NCI-H2227 treated with DMSO at 0.1 percent for 48 hours (cell line): ENCODE results near the gene ABCB6.
A peak's percentile ranks its signal among the peaks of the same experiment; 100 is the strongest.
"Not testable (repeated sequence)": the region's sequence is repeated elsewhere in the genome, so short reads cannot be mapped to it uniquely, and the experiment has no call there.

Experiments
- DNase-seq: peaks from one replicate; lab custom pipeline; 2025; lab: John Stamatoyannopoulos, UW

Gene ABCB6

DNA sequence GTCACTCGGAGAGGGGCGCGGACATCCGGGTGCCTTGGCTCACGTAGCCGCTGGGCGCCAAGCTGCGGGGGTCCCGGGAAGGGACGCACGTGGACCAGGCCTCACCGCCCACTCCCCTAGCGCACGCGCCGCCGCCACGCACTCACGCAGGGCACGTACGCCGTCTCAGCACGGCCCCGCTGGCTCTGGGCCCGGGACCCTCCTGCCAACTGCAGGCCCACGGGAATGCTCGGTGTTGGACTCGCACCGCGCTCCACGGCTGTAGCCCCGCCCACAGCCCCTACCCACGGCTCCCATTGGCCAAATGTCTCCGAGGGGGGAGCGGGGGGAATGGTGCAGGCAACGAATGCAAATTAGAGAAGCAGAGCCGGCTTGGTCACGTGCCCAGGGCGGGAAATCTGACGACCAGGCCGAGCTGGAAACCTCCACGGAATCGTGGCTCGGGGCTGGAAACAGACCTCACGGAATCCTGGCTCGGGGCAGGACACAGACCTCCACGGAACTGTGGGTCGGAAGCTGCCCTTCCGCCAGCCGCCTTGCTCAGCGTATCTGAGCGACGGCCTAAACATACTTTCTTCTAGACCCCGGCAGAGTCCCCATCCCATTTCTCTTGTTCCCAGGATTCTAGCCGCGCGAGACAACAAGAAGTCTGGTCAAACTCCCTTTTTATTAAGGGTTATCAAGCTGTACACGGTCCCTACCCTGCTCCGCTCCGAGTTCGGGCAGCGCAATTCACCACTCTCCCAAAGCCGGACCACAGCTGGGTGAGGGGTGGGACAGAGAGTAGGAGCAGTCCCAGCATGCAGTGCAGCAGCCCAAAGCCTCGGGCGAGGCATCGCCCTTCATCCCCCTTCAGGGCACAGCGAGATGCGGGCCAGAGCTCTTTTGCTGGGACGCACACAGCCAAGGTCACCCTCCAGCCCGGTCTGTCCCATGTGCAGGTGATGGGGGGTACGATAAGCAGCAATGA lies at the start of gene ABCB6:
Gene ABCB6, minus strand, starts transcription at position 227 of the 970 bp plus-strand sequence. CDS start 285 bp downstream, outside the sequence.
- peak; percentile 96 for DNase-seq

DNA sequence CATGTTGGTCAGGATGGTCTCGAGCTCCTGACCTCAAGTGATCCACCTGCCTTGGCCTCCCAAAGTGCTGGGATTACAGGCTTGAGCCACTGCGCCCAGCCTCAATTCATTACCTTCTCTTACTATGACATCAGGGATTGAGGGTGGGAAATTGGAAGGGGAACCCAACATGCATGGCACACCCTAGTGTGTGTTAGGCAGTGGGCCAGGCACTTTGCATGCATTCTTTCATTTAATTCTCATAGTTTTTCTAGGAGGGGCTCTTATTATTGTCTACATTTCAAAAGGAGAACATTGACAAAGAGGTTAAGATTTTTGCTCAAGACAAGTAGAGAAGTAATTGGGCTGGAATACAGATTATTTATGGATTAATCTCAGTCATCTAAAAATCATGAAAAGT lies 49.5 kb upstream of the ABCB6 start:
- no peak for DNase-seq

DNA sequence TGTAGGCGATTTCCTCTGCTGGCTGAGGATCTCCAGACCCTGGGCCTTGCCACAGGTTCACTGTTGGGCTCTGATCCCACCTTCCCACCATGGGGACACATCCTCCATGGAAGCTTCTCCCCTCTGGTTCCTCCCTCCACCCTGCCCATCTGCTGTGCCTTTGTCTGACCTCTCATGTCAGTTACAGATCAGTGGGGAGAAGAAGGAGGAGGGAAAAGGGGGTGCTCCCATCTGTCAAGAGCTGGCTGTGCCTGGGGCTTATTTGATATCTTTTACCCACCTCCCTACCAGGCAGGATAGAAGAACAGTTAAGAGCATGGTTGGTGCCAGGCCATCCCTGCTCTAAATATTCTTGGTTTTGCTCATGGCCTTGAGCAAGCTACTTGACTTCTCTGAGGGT lies 48.1 kb upstream of the ABCB6 start:
- no peak for DNase-seq

DNA sequence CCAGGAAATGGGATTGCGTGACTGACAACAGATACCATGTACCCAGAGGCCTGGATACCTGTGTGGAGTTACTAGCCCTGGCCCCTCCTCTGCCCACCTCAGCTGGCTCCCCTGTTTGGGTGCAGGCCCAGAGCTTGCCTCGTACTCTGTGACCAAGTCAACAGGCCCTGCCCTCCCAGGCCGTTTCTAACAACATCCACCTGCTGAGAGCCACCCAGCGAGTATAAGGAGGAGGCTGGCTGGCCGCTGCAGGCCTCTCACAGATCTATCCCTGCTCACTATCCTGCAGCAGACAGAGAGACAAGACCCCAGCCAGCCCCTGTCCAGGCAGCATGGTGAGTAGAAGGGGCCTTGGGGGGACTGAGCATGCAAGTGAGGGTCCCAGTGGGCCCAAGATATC lies 47.5 kb upstream of the ABCB6 start:
- no peak for DNase-seq

DNA sequence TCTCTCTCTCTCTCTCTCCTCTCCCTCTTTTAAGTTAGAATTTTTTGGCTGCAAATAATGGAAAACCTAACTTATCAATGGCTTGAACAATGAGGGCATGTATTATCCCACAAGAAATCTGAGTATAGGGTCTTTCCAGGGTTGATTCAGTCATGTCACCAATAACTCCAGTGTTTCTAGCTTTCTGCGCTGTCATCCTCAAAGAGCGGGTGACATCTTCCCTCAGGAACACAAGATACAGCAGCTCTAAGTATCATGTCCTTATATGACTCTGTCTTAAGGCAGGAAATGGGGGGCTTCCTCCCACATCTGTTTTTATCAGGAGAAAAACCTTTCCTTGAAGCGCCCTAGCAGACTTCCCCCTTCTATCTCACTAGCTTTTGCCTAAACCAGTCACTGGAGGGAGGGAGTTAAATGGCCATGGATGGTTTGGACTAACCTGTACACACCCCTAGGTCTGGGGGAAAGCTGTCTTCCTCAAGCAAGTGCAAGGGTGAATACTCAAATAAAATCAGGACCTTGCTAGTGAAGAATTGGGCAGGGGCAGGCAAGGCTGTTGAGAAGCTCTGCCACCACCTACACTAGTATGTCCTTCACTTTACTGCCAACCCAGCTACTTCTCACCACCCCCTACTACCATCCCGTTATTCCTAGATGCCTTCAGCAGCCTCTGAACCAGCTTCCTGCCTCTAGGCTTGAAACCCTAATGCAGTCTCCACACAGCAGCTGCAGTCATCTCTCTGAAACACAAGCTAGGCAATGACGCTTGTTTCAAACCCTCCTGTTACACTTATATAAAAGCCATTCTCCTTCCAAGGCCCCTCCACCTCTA lies 42.5 kb upstream of the ABCB6 start:
- no peak for DNase-seq

DNA sequence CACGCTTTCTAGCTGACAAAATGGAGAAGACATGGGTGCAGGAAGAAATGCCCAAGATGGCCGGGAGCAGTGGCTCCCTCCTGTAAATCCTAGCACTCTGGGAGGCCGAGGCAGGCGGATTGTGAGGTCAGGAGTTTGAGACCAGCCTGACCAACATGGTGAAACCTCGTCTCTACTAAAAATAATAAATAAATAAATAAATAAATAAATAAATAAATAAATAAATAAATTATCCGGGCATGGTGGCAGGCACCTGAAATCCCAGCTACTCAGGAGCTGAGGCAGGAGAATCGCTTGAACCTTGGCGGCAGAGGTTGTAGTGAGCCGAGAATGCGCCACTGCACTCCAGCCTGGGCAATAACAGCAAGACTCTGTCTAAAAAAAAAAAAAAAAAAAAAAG lies 40.2 kb upstream of the ABCB6 start:
- DNase-seq: not testable (repeated sequence)

DNA sequence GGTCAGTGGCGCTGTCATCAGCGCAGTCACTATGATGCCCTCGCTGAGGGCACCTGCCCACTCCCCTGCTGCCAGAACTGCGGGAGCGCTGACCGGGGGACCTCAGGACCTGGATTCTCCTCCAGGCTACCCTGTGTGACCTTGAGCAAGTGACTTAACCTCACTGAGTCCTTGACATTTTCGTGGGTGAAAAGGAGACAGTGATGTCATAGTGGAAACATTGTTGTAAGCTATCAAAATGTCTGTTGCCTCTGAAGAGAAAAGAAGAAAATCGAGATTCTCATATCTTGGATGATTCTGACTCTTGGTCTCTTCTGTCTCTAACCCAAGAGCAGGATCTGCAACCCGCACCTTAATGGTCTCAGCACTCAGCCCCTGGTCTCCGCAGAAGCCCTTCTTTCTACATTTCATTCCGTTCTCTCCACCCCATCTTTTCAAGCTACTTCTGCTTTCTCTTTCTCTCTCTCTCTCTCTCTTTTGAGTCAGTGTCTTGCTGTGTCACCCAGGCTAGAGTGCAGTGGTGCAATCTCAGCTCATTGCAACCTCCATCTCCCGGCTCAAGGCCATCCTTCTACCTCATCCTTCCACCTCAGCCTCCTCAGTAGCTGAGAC lies 35.9 kb upstream of the ABCB6 start:
- DNase-seq: no peak

DNA sequence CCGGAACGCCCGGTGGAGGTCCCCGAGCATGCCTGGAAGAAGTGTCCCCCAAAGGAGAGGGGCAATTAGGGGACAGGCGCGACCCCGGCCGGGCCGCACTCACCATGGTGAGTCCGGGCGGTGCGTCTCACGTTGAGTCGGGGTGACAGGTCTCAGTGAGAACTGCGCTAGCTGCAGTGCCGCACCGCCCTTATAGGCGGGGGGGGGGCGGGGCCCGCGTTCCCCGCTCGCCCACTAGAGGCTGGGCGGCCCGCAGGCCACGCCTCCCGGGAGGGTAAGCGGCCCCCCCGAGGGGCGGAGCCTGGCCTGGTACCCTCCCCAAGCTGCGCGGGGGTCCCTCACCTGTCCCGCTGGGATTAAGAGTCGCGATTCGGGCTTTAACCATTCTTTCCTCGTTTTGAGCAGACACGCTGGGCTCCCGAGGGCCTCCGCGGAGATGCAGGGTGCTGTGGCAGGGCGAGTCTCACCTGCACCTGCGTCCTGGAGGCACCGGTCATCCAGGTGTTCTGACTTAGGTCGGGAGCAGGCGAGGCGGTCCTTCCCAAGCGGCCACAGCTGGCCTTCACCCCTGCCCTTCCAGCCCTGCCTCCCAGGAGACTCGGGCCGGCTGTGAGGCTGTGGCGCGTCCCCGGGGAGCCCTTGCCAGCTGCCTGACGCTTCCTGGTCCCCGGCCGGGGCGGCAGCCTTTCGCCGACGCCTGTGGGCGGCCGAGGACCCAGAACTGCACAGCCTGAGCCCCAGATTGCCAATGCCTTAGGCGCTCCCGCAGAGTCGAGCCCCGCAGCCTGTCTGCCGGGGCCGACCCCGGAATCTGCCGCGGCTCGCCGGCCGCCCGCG lies 35.2 kb upstream of the ABCB6 start, which contains the start of gene TUBA4A:
Gene TUBA4A, minus strand, starts transcription at position 166 of the 837 bp plus-strand sequence. Its CDS starts 60 bp downstream, at position 106.
- peak; percentile 52 for DNase-seq

DNA sequence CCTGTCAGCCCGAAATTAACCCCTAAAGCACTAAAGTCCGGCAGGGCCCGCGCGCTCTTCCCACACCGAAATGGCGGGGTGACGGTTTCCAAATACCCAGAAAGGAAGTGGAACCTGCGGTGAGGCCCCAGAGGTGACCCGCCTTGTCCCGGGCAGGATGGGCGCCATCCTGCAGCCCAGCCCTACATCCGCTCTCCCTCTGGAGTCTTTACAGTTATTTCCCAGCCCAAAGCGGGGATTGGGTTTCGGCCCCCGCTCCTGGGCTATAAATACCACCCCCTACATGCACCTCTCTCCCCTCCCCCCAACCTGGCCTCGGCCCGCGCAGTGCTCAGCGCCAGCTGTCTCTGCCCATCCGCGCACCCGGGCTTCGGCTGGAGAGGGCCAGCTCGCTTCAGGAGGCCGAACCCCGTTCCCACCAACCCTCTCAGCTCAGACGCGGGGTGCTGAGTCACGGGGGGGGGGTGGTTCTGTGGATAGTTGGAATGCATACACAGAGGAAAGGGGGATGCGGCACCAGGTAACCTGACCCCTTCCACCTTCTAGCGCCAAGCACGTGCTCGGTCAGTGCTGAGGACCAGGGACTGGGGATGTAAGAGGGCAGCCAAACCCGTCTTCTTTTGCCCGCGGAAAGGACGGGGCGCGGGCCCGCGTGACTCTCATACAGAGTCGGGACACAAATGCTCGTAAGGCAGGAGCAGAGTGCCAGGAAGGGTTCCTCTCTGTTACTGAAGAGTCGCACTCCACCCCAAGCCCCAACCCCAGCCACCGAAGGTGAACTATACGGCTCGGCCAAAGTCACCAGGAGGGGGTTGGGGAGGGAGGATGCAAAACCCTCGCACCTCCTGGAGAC lies 34.4 kb upstream of the ABCB6 start, which contains the start of gene TUBA4B:
Gene TUBA4B, plus strand, starts transcription at position 344 of the 853 bp plus-strand sequence. Its CDS starts 165 bp downstream, at position 509.
- no peak for DNase-seq

DNA sequence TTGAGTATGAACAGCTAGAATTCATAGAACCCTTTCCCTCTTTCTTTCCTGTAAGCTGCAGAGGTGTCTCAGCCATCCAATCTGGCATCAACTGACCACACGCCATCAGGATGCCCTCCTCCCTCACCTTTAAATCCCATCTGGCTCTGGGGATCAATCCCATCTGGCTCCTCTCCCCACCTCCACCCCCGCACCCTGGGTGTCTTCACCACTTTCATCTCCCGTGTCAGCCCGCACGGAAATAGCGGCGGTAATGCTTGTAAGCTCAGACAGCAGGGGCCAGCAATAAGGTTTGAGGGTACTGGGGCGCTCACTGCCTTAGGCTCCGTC lies 33.8 kb upstream of the ABCB6 start:
- no peak for DNase-seq

DNA sequence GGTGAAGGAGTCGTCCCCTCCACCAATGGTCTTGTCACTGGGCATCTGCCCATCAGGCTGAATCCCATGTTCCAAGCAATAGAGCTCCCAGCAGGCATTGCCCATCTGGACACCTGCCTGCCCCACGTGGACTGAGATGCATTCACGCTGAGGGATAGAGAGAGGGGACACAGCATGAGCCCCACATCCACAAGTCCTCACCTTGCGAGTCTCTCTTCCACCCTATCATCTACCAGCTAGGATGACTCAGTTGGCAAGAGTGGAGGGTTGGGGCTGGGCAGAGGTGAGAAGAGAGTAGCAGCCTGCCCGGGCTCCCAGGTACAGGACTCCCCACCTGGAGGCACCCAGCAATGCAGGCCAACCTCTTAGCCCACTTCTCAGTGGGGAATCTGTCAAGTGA lies 33.3 kb upstream of the ABCB6 start:
- DNase-seq: no peak

DNA sequence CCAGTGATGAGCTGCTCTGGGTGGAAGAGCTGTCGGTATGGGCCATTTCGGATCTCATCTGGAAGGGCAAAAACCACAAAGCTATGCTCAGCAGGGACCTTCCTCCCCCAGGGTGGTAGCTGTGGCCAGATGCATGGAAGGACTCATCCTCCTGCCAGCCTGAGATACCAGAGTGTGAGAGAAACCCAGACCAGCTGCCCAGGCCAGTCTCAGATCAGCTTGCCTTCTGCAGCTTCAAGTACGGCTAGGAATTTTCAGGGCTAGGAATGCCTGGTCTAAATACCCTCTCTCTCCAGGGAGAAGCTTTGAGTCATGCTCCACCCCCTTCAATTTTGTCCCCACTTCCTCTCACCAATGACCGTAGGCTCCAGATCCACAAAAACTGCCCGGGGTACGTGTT lies 32.9 kb upstream of the ABCB6 start:
- no peak for DNase-seq

DNA sequence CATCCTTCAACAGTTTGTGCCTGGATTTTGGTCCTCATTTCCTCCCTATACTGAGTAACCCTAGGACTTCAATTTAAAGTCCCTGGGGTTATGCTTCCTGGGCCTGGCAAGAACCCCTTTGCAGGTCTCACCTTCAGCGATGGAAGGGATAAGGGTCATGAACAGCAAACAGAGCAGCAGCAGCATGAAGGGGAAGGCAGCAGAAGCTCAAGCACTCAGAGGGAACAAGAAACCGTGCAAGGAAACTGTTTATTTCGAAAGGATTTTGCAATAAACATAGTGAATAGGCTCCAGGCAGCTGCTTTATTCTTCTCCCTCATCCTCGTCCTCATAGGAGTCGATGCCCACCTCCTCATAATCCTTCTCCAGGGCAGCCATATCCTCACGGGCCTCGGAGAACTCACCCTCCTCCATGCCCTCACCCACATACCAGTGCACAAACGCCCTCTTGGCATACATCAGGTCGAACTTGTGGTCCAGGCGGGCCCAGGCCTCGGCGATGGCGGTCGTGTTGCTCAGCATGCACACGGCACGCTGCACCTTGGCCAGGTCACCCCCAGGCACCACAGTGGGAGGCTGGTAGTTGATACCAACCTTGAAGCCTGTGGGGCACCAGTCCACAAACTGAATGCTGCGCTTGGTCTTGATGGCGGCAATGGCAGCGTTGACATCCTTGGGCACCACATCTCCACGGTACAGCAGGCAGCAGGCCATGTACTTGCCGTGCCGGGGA lies 31.5 kb upstream of the ABCB6 start:
- DNase-seq: no peak

DNA sequence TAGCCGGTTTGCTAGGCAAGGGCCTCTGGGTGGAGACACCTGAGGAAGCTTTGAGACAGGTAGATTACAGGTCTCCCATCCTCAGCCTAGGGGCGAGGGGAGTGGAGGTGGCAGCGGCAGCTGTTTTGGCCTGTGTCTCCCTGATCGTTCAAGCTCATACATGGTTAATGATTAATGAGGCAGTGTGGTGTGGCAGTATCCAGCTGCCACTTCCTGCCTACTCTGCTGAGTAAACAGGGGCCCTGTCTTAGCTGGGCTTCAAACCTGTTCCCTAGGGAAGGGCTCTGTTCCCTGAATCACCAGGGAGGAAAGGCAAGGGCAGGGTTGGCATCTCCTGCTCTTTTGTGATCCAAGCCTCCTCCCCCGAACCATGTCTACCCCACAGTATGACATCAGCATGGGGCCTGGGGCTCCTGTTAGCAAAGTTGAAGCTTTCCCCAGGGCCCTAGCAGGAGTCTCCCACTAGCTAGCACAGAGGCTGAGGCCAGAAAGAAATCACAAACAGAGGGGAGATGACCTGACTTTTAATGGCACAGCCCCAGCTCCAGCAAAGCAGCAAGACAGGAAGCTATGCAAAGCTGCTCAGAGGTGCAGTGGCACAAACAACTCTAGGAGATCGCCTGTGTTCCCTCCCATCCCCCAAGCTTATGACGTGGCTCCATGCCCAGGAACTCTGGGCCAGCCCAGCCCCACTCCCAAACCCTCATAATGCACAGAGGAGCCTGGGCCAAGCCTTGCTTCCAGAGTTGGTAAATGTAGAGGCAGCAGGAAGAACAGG lies 30.6 kb upstream of the ABCB6 start:
- no peak for DNase-seq

DNA sequence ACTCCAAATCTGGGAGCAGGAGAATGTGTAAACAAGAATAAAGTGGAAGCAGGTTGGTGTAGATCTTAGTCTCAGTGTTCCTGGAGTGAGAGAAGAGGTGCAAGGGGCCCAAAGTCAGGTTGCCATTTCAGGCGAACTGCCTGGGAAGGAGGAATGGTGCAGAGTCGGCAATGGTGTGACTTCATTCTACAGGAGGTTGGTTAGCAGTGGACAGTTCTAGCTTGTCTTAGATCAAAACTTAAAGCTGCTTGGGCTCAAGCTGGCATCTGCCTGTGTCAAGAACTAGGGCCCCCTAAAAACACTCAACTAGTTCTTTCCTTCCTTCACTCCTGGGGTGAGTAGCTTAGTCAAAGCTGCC lies 30.1 kb upstream of the ABCB6 start:
- no peak for DNase-seq

DNA sequence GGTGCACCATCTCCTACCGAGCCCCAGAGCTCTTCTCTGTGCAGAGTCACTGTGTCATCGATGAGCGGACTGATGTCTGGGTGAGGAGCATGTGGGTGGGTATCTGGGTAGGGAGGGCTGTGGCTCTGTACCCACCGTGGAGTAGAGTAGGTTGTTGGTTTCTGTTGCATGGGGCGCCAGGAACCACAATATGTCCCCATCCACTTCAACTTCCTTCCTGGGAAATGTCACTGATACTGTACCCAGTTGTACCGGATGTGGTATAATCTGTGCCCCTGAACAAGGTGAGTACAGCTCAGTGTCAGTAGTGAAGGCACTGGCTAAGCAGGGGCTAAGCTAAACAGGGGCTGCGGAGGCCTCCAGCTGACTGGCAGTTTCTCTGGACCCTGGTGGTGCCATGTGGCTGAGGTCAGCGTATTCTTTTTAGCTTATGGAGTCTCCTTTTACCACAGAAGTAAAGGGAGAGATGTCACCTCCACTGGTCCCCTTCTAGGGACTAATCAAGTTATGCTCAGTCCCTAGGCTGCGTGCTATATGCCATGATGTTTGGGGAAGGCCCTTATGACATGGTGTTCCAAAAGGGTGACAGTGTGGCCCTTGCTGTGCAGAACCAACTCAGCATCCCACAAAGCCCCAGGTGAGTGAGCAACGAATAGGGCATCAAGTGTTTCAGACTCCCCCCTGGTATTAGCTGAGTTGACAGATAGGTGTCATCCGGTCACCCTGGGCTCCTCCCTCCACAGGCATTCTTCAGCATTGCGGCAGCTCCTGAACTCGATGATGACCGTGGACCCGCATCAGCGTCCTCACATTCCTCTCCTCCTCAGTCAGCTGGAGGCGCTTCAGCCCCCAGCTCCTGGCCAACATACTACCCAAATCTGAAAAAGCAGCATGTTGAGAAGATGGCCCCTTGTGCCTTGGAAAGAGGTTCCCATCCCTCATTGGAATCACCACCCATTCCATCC lies 29.2 kb upstream of the ABCB6 start:
- no peak for DNase-seq

DNA sequence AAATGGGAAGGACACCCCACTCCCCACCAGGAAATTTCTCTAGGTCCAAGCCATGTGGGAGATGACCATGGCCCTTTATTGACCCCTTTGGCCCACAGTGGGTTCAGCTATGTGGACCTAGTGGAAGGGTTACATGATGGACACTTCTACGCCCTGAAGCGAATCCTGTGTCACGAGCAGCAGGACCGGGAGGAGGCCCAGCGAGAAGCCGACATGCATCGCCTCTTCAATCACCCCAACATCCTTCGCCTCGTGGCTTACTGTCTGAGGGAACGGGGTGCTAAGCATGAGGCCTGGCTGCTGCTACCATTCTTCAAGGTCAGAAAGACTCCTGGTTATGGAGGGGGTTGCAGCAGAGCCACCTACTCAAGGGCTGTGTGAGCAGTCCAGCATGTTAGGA lies 27.8 kb upstream of the ABCB6 start:
- DNase-seq: no peak

DNA sequence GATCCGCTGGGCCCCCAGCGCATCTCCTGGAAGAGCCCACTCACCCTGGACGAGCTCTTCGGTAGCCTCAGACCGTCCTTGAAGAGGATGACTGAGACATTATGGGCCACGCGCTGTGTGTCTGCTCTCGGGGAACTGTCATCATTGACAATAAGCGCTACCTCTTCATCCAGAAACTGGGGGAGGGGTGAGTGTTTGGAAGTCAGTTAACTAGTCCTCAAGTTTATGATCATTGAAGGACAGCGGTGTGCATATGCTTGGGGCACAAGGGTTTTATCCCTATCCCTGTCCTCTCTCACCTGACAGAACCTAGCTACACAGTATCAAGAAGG lies 27.1 kb upstream of the ABCB6 start:
- no peak for DNase-seq
